ENCODE measurements around the gene PRR33.

The PRR33 gene

DNA sequence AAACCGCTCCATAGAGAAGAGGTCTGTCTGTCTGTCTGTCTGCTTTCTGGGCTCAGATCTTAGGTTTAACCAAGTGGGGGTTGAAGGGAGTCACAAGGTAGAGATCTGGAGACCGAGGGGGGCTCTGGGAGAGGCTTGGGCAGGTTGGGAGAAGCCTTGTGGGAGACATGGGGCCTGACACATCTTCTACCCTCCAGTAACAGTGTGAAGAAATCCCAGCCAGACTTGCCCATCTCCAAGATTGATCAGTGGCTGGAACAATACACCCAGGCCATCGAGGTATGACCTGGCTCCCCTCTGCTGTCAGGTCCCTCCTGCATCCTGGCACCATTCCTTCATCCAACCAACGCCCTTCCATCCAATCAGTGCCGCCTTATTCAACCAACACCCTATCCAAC is 7.4 kb downstream of the PRR33 start:
- Histone ChIP-seq H3K9ac (ENCODE audit: insufficient read length, low read depth) (no peak overlapping the region), H3K4me3 (ENCODE audit: insufficient read length, low read depth) (no peak overlapping the region), H3K27me3 (ENCODE audit: insufficient read depth, insufficient read length) (peaks cover 5% of the 10 kb centered on the region), H3K4me1 (ENCODE audit: insufficient read depth, insufficient read length) (peaks cover 4% of the 10 kb centered on the region), H3K9me3 (ENCODE audit: insufficient read depth, low read length) (no peaks in the 10 kb centered on the region), H3K36me3 (ENCODE audit: insufficient read depth, insufficient read length, low read length) (no peaks in the 10 kb centered on the region)
- DNase-seq (ENCODE audit: low read depth, low spot score), result no peak
- TF ChIP-seq YY1 (IDR thresholded peaks at IDR 0.05; ENCODE audit: insufficient read depth, insufficient read length), result no peak

- H3K4me1 ChIP-seq (ENCODE audit: insufficient read depth, insufficient read length), result peaks cover 4% of the 10 kb centered on the region
- H3K27me3 ChIP-seq (ENCODE audit: insufficient read depth, insufficient read length), result peaks cover 4% of the 10 kb centered on the region
- H3K9me3 ChIP-seq (ENCODE audit: insufficient read depth, low read length), result no peaks in the 10 kb centered on the region
- no peak for DNase-seq (ENCODE audit: low read depth, low spot score)
- TF ChIP-seq ZNF274 (IDR thresholded peaks at IDR 0.05; ENCODE audit: low read depth, low read length) (no peak), YY1 (IDR thresholded peaks at IDR 0.05; ENCODE audit: insufficient read depth, insufficient read length) (no peak), SUZ12 (IDR thresholded peaks at IDR 0.05; ENCODE audit: extremely low read depth, insufficient read depth, insufficient read length) (no peak)
- no peak overlapping the region for H3K4me3 ChIP-seq (ENCODE audit: insufficient read length, low read depth)
- no peak overlapping the region for H3K9ac ChIP-seq (ENCODE audit: insufficient read length, low read depth)
- no peaks in the 10 kb centered on the region for H3K36me3 ChIP-seq (ENCODE audit: insufficient read depth, insufficient read length, low read length)
Measured at GRCh38 chr11:1883346-1884302, 8.1 kb downstream of the PRR33 start.

DNA sequence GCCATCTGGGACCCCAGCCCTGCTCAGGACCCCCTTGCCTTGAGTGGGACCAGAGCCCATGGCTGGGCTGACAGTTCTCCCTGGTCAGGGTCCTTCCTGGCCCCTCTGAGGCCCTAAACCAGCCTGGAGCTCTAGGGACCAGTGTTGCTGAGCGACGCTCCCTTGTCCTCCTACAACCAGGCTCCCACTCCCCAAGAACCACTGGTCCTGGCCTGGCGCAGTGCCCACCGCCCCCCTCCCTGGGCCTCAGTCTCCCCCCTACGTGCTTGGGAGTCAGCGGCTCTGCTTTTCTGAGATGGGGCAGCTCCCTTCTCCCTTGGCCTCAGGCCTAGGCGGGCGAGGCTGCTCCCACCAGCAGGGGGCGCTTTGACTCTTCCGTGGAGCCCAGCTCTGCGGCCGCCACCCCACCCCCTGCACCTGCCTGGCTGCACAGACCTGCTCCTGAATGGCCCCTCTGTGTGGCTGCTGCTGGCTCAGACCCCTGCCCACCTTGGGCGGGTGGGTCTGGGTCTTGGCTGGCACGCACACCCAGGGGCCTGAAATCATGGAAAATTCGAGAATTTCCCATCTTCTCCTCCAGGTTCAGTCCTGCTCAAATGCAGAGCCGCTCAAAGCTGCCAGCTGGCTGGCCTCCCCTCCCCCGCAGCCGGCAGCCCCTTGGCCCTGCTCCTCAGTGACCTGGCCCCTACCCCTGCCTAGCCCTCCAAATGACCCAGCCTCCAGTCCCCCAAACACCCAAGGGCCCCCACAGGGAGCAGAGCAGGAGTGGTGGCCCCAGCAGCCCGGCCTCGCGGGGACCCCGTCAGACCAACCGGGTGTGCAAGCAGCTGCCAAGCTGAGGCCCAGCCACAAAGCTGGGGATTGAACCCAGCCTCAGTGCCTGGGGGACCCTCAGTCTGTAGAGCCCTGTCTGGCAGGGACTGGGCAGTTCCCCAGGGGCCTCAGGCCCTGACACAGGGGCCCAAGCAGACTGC is 9.1 kb downstream of the PRR33 start:
- H3K9ac ChIP-seq (ENCODE audit: insufficient read length, low read depth), result peak overlapping the region; percentile 56
- no peaks in the 10 kb centered on the region for H3K36me3 ChIP-seq (ENCODE audit: insufficient read depth, insufficient read length, low read length)
- TF ChIP-seq SUZ12 (IDR thresholded peaks at IDR 0.05; ENCODE audit: extremely low read depth, insufficient read depth, insufficient read length) (no peak), ZNF274 (IDR thresholded peaks at IDR 0.05; ENCODE audit: low read depth, low read length) (no peak), YY1 (IDR thresholded peaks at IDR 0.05; ENCODE audit: insufficient read depth, insufficient read length) (no peak)

GRCh38 chr11:1881442-1882264 is 10.0 kb downstream of the PRR33 start:
- Histone ChIP-seq H3K4me1 (ENCODE audit: insufficient read depth, insufficient read length) (peaks cover 12% of the 10 kb centered on the region), H3K9me3 (ENCODE audit: insufficient read depth, low read length) (no peaks in the 10 kb centered on the region), H3K36me3 (ENCODE audit: insufficient read depth, insufficient read length, low read length) (no peaks in the 10 kb centered on the region), H3K27me3 (ENCODE audit: insufficient read depth, insufficient read length) (no peaks in the 10 kb centered on the region), H3K4me3 (ENCODE audit: insufficient read length, low read depth) (no peak overlapping the region), H3K9ac (ENCODE audit: insufficient read length, low read depth) (peak overlapping the region; percentile 6)
- no peak for DNase-seq (ENCODE audit: low read depth, low spot score)
- TF ChIP-seq ZNF274 (IDR thresholded peaks at IDR 0.05; ENCODE audit: low read depth, low read length) (no peak), YY1 (IDR thresholded peaks at IDR 0.05; ENCODE audit: insufficient read depth, insufficient read length) (no peak), SUZ12 (IDR thresholded peaks at IDR 0.05; ENCODE audit: extremely low read depth, insufficient read depth, insufficient read length) (no peak)

More for the DNA sequence above, 9.1 kb downstream of the PRR33 start:
- DNase-seq (ENCODE audit: low read depth, low spot score), result peak; percentile 75
- H3K4me1 ChIP-seq (ENCODE audit: insufficient read depth, insufficient read length), result peaks cover 8% of the 10 kb centered on the region
- no peaks in the 10 kb centered on the region for H3K27me3 ChIP-seq (ENCODE audit: insufficient read depth, insufficient read length)
- no peaks in the 10 kb centered on the region for H3K9me3 ChIP-seq (ENCODE audit: insufficient read depth, low read length)
- no peak overlapping the region for H3K4me3 ChIP-seq (ENCODE audit: insufficient read length, low read depth)

DNA sequence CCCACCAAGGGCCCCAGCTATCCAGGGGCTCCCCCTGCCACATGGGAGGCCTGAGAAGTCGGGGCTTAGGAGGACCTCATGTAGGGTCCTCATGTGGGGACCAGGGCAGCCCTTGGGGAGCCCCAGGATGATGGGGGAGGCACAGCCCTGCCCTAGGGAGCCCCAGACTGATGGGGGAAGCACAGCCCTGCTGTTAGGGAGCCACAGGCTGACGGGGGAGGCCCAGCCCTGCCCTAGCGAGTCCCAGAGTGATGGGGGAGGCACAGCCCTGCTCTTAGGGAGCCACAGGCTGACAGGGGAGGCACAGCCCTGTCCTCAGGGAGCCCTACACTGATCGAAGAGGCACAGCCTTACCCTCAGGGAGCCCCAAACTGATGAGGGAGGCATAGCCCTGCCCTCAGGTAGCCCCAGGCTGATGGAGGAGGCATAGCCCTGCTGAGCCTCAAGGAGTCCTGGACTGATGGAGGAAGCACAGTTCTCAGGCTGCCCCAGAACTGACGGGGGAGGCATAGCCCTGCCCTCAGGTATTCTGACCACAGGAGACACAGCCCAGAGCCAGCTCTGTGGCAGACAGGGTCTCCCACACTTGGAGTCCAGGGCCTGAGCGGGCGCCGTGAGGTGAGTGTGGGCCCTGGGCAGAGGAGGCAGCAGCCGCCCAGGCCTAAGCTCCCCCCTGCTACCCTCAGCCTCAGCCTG is 10.8 kb downstream of the PRR33 start:
- no peak overlapping the region for H3K9ac ChIP-seq (ENCODE audit: insufficient read length, low read depth)
- H3K4me3 ChIP-seq (ENCODE audit: insufficient read length, low read depth), result no peak overlapping the region
- H3K27me3 ChIP-seq (ENCODE audit: insufficient read depth, insufficient read length), result no peaks in the 10 kb centered on the region
- no peaks in the 10 kb centered on the region for H3K36me3 ChIP-seq (ENCODE audit: insufficient read depth, insufficient read length, low read length)
- H3K4me1 ChIP-seq (ENCODE audit: insufficient read depth, insufficient read length), result peaks cover 14% of the 10 kb centered on the region
- TF ChIP-seq ZNF274 (IDR thresholded peaks at IDR 0.05; ENCODE audit: low read depth, low read length), result no peak
- no peak for TF ChIP-seq SUZ12 (IDR thresholded peaks at IDR 0.05; ENCODE audit: extremely low read depth, insufficient read depth, insufficient read length)
- no peak for TF ChIP-seq YY1 (IDR thresholded peaks at IDR 0.05; ENCODE audit: insufficient read depth, insufficient read length)
- DNase-seq (ENCODE audit: low read depth, low spot score), result no peak
- no peaks in the 10 kb centered on the region for H3K9me3 ChIP-seq (ENCODE audit: insufficient read depth, low read length)
